Measurements from ENCODE around the gene MORN1. TPM values are rescaled to one million over a fixed set of nuclear protein-coding genes. Genes with fewer than 3 reads are reported as not detected.
A peak's percentile ranks its signal among the peaks of the same experiment; 100 is the strongest.

MORN1 gene
- total RNA-seq, 1 donor from 2014 or later = 4.8 TPM

DNA sequence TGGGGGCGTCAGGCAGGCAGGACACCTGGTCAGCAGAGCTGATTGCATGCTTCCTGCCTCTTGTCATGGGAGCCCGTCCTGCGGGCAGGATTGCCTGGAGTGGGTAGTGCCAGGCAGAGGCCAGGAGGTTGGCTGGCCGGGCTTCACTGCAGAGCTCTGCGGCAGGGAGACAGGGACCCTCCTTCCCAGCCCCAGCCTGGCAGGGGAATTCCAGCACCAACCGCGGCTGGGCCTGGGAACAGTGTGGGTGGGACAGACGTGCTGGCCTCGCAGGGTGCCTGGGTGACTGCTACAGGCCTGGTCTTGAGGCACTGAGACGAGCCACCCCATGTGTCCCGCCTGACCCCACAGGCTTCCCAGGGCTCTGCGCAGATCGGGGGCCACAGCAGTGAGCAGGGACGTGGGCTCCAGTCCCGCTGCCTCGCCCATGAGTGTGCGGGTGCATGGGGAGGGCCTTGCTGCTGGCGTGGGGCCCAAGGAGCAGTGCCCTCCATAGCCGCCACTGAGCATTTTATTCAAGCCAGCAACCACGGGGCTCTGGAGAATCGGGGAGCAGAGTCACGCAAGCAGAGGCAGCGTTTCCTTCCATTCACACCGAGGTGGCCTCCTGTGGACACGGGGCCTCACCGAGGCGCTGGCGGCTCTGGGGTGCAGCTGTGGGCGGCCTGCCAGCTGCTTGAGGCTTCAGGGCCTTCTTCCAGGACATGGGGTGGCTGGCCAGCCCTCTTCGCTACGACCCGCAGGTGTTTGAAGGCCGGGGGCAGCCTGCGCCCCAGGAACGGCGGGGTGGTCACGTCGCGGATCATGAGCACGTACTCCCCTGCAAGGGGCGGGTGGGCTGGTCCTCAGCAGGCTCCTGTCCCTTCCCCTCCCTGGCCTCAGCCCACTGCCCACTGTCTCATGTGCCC, 70.3 kb downstream of the MORN1 start:
- DNase-seq (ENCODE audit: low read depth in 2 of 2) = no peak

DNA sequence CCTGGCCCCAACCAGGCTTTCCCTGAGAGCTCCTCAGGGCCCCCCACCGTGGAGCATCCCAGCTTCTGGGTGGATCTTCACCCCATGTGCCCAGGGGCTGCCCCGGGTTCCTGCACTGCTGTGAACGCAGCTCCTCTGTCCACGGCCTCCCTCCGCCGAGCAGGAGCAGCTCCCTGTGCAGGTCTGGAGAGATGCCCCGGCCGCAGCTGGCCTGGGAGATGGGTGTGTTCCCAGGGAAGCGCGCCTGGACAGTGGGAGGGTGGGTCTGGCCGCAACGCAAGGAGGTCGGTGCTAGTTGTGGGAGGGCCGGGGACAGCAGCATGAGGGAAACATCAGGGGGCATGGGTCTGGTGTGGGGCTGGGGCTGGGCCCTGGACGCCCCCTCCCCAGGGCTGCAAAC, 71.3 kb downstream of the MORN1 start:
- no peak for DNase-seq (ENCODE audit: low read depth in 2 of 2)

DNA sequence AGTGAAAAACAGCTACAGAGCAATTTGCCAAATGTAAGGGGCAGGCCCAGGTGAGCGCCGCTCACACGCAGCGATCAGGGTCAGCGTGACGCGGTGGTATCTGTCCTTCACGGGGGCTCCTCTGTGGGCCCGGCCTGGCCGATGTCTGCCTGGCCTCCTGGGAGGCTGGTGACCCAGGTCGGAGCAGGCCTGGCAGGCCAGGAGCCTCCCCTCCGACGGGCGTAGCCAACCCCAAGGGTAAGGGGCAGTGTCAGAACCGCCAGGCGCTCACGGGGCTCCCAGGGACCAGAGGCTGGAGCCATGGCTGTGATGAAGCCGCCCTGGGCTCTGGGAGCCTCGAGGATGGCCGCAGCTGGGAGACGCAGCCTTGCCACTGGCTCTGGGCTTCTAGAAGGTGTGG, 72.1 kb downstream of the MORN1 start:
- DNase-seq (ENCODE audit: low read depth in 2 of 2) = no peak

- no peak for DNase-seq (ENCODE audit: low read depth in 2 of 2)
Observed at GRCh38 chr1:2318314-2319278, 72.8 kb downstream of the MORN1 start.

DNA sequence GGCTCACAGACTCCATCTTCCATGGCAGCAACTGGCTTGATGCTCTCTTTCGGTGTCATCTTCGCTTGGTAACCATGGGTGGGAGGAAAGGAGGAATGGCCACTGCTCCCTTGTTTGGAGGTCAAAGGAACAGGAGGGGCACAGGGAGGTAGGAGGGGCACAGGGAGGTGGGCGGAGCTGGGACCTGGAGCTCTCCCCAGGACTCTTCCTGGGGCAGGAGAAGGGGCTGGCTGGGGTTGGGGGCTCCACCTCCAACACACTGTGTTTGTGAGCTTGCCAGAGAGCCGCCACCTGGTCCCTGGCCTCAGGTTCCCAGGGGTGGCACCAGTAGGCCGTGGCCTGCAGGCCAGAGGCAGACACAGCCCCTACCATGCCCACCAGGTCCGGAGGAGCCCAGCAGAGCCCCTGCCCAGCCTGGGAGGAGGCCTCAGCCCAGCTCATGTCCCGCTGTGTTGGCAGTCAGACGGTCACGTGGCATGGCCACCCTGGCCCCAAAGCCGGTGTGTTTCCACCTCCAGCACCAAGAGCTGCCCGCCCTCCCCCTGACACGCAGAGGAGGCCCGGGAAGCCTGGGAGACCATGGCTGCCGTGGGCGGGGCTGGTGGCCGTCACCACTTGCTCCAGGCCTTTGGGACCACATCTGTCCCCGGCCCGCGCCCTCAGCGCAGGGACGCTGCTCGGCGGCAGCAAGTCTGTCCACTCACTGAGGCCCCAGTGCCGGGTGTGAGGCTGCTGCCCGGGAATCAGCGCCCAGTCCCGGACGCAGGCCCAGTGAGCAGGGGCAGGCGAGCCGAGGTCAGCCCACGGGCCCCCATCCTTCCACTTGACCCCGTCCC, 73.9 kb downstream of the MORN1 start:
- DNase-seq (ENCODE audit: low read depth in 2 of 2) = no peak

- no peak for DNase-seq (ENCODE audit: low read depth in 2 of 2)
Observed at GRCh38 chr1:2316451-2316961, 74.8 kb downstream of the MORN1 start.

GRCh38 chr1:2315674-2316450, 75.5 kb downstream of the MORN1 start:
- no peak for DNase-seq (ENCODE audit: low read depth in 2 of 2)

DNA sequence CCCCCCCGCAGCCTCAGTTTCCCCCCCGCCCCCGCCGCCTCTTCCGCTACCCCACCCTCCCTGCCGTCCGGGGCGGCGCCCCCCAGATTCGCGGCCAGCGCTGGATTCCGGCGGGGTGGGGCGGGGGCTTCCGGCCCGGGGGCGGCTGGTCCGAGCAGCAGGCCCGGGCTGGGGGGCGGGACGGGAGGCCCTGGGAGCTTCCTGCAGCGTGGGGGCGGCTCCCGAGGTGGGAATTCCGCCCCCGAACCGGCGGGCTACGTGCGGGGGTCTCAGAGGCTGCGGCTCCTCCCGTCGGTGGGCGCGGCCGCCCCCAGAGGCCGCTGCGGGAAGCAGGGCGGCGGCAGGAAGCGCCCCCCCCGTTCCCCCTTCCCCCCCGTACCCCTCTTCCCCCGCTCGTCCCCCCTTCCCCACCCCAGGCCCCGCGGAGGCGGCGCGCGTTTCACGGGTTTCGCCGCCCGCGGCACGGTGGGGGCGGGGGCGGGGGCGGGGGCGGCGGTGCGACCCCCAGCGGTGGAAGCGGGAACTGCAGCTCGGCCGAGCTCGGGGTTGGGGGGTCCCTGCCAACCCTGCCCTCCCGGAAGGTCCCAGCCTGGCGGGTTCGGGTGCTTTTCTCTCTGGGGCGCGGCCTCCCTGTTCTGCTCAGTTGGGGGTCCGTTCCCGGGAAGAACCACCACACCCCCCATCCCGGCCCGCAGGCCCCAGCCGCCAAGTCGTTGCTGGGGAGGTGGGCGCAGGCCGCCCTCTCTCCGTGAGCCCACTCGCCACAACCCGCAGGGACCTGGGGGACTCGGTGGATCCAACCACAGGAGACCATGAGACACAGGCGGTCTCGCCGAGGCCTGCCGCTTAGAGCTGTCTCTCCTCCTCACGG, 76.3 kb downstream of the MORN1 start:
- DNase-seq (ENCODE audit: low read depth in 2 of 2) = peak; percentile 57 to 82

DNA sequence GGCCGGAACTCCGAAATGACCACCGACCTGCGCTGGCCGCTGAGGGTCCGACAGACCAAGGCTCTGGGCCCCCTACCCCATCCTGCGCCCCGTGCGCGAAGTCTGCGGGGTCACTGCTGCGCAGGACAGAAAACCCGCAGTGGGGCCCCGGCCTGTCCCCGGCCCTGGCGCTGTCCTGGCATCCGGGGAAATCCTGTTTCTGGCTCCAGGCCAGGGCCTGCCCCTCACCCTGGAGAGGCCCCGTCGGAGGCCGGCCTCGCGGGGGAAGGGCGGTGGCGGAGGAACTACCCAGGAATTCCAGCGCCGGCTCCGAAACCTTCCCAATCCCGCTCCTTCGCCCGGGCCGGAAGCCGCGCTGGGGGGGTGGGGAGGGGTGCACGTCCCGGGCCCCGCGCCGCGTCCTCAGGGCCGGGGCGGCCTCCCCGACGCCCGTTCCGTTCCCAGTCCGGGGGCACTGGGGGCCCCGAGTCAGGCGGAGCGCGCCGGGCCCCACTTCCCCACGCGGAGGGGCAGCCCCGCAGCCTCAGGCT, 77.0 kb downstream of the MORN1 start:
- DNase-seq (ENCODE audit: low read depth in 2 of 2) = peak; percentile 39 to 40

DNA sequence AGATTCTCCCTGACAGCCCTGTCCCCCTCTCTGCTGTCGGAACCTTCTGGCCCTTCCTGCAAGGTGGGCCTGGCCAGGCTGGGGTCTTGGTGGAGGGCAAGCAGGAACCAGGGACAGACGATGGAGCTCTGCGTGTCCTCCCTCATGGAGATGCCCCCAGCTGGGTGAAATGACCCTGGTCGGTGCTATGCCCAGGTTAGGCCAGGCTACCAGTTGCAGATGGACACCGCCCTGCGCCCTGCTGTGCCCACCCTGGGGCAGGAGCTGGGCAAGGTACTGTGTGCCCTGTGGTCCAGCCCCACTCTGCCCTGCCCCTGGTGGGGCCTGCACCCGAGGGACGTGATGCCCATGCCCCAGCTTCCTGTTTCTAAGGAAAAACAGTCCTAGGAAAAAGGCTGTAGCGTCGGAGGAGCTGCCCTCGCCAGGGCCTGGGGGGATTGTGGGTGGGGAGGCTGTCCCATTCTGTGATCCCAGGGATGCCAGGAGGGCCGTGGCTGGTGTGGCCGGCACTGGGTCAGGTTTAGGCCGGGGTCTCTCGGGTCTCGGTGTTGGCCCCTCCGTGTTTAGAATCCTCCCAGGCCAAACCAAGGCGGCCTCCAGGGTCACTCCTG, 77.6 kb downstream of the MORN1 start:
- no peak for DNase-seq (ENCODE audit: low read depth in 2 of 2)

GRCh38 chr1:2312515-2313301, 78.6 kb downstream of the MORN1 start:
- no peak for DNase-seq (ENCODE audit: low read depth in 2 of 2)

DNA sequence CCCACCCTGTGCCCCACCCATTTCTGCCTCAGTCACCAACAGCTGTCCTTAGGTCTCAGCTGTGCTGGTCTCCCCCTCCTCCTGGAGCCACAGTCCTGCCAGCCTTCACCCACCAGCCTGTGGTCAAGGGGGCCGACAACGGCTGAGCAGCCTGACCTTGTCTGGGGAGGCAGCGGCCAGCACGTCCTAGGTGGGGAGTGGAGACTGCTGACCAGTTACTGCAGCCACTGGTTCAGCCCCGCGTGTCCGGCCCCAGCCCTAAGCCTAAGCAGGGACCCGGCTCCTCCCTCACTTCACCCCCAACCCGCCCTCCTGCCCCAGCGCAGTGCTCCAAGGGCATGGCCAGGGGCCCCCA, 79.2 kb downstream of the MORN1 start:
- no peak for DNase-seq (ENCODE audit: low read depth in 2 of 2)

DNA sequence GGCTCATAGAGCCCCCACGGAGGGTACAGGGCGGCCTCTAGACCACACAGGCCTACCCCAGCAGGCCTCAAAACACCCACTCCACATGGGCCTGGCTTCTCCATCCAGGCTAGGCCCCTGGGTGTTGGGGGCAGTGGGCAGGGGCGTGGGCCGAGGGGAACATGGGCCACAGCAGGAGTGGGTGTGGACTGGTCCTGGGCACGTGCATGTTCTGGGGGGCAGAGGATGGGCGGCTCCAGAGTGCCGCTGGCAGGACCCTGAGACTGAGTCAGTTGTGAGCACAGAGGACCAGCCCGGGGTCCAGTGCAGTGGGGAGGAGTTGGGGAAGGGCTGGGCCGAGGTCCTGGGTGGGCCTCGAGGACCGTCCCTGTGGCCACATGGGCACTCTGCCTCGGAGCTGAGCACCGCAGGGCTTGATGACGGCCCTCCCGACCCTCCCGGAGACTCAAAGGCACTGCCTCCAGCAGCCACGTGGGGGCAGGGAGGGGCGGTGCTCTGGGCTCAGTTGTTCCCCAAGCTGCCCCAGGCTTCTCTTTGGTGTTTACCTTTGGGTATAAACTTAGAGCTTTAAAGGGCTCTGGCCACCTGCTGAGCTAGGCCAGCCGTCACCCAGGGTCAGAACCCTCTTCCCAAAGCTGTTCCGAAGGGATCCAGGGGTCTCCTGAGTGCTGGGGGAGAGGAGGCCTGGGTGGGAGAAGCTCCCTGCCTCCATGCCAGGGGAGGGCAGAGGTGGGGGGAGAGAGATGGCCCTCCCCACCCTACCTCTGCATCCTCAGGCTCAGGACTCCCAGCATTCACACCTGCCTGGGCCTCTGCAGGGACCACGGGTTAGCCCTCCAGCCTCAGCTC, 79.9 kb downstream of the MORN1 start:
- peak; percentile 48 to 58 for DNase-seq (ENCODE audit: low read depth in 2 of 2)

GRCh38 chr1:2310332-2311183, 80.8 kb downstream of the MORN1 start:
- peak in 1 of 2 donors; percentile 46 for DNase-seq (ENCODE audit: low read depth in 2 of 2)

DNA sequence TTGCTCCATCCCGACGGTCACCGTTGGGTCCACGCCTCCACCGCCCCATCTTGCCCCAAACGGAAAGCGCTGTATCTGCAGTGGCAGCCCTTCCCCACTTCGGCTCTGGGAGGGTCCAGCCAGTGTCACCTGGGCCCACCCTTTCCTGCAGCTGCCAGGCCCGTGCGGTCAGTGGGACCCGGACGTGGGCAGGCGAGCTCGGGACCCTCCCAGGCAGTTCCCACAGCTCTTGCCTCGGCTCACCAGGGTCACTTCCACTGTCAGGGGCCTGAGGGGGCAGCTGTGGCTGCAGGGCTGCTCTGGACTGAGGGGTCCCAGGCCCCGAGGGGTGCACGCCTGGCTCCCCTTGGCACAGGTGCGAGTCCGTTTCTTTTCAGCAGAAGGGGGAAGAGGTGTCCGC, 82.5 kb downstream of the MORN1 start:
- DNase-seq (ENCODE audit: low read depth in 2 of 2) = no peak

- no peak for DNase-seq (ENCODE audit: low read depth in 2 of 2)
Observed at GRCh38 chr1:2307972-2308371, 83.4 kb downstream of the MORN1 start.
